ENCODE measurements around the gene BPIFA3. TPM values are rescaled to one million over a fixed set of nuclear protein-coding genes. Genes with fewer than 3 reads are reported as not detected.

The BPIFA3 gene
- total RNA-seq = not detected

- no peak for TF ChIP-seq CTCF (IDR thresholded peaks at IDR 0.05; ENCODE audit: low read depth)
These were observed at the start of gene BPIFA3 for GRCh38 chr20:33217052-33217451. BPIFA3 (plus strand) TSS chr20:33217352; CDS start chr20:33217537, 185 bp downstream.

DNA sequence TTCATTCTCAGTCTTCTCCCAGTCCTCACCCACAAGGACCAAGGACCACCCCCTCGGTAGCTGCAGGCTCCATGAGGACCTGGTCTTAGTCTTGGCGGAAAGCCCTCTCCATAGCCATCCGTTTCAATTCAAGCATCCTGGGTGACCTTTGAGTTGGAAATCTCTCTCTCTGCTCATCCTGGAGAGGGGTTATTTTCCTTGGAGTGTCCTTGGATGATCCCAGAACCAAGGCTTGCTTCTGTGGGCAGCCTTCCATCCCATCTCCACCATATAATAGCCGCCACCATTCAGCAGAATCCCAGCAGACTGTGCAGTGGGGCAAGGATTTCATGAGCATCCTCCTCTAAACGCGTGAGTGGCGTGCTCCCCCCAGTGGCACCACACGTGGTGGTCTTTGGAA is 49.3 kb upstream of the BPIFA3 start, which contains the start of gene BPIFA2:
BPIFA2 (plus strand) TSS at position 301 of the 400 bp plus-strand sequence. CDS start 987 bp downstream, outside the sequence.
- TF ChIP-seq CTCF (IDR thresholded peaks at IDR 0.05; ENCODE audit: low read depth) = no peak

DNA sequence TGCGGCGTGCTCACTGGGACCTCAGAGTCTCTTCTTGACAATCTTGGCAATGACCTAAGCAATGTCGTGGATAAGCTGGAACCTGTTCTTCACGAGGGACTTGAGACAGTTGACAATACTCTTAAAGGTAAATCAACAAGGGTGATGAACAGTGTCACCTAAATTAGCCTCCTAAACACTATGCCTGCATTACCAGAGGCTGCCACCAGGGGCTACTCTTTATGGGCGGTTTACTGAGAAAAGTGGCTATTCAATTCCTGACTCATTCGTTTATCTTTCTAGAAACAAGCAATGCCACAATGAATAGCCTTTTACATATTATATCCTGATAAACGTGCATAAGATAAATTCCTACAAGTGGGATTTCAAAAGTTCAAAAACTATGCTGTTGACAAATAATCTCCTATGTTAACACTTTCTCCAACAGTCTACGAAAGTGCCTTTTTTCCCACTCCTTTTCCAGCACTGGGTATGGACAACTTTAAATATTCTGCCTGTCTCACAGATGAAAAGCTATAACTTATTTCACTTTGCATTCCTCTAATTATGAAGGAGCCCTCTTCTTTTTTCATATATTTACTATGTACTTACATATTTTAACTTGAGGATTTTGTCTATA is 47.9 kb upstream of the BPIFA3 start:
- TF ChIP-seq CTCF (IDR thresholded peaks at IDR 0.05; ENCODE audit: low read depth) = no peak

GRCh38 chr20:33172781-33173180 is 44.4 kb upstream of the BPIFA3 start:
- no peak for TF ChIP-seq CTCF (IDR thresholded peaks at IDR 0.05; ENCODE audit: low read depth)

GRCh38 chr20:33175123-33175522 is 42.0 kb upstream of the BPIFA3 start:
- no peak for TF ChIP-seq CTCF (IDR thresholded peaks at IDR 0.05; ENCODE audit: low read depth)

DNA sequence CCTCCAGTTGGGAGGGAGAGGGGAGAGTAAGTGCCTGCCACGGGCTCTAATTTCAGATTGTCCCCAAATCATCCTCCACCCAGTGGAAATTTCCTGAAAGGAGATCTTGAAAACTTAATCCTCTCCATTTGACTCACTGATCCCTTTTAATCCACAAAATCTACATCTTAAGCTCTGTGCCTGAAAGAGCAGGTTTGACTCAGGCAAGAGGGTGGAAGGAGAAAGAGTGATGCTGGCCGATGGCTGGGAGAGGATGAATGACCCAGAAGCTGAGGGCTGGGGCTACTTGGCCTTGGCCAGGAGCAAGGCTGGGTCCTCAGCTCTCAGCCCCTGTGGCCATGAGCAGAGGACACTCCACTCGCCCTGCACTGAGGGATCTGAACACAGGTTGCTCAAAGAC is 41.1 kb upstream of the BPIFA3 start:
- TF ChIP-seq CTCF (IDR thresholded peaks at IDR 0.05; ENCODE audit: low read depth) = no peak

GRCh38 chr20:33177866-33178265 is 39.3 kb upstream of the BPIFA3 start:
- no peak for TF ChIP-seq CTCF (IDR thresholded peaks at IDR 0.05; ENCODE audit: low read depth)

Data from subcutaneous adipose tissue (tissue), 4 donors.